GM18517 (cell line): ENCODE measurements around the gene PLB1.
"Not testable (repeated sequence)": the region's sequence is repeated elsewhere in the genome, so short reads cannot be mapped to it uniquely, and the experiment has no call there.

Experiments used
- ATAC-seq: cut with Tn5 transposase; IDR thresholded peaks from one replicate; pipeline ENCODE4 v1.9.1; 2021; ENCODE audit warnings: mild to moderate bottlenecking, moderate library complexity; ENCODE audit not compliant: unreplicated experiment

Gene PLB1

GRCh38 chr2:28663359-28663758 is 167.5 kb downstream of the PLB1 start:
- ATAC-seq: no peak

- no peak for ATAC-seq
Measured at GRCh38 chr2:28664120-28664842, 168.4 kb downstream of the PLB1 start.

DNA sequence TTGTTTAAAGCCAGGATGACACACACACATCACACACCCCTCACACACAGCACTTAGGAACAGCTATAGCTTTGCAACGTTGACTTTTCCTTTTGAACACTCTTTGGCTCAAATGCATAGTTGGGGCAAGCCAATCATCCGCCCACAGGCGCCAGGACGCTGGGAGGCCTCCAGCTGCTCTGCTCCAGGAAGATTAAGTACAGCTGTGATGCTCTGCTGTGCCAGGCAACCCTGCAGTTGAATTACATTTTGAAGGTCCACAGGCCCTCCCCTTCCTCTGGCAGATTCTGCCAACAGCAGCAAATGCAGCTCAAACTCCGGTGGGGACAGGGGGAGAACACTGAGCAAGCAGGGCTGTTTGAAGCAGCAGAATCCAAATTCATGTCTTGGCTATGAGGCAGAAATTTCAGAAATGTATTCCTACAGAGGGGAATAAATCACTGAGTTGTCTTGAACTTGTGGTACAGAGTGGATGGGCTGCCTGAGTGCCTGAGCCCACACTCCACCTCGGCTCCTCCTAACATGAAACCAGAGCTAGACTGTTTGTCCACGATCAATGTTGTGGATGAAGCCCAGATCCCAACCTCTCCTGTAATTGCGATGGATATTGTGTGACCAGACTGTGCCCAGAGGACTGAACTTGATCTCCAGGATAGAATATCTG is 169.3 kb downstream of the PLB1 start:
- ATAC-seq: no peak

- ATAC-seq: not testable (repeated sequence)
Measured at GRCh38 chr2:28665811-28666377, 170.0 kb downstream of the PLB1 start.

DNA sequence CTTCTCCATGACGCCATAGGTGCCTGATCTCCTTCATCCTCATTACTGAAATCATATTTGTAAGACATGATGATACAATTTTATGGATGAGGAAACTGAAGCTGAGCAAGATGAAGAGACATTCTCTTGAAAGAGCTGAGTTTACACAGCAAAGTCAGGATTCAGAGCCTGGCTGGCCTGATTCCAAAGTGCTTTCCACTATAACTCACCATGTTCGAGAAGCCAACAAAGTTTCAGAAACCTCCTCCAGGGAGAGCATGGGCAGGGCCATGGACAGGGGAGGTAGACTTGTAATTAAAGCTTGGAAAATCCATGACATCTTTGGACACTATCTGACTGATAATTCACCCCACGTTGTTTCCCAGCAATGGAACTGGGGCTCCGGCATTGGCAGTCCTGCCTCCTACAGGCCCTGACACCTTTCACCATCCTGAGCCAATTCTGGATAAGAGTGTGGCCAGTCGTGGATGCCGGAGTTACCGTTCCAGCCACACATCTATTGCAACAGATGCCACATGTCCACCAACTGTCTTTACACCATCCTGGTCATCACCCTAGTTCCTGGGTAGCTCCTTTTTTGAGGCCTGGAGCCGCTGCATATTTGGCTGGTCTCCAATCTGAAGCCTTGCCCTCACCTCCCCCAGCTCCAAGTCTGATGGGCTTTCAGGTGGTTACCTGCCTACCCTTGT is 170.8 kb downstream of the PLB1 start:
- ATAC-seq: no peak

DNA sequence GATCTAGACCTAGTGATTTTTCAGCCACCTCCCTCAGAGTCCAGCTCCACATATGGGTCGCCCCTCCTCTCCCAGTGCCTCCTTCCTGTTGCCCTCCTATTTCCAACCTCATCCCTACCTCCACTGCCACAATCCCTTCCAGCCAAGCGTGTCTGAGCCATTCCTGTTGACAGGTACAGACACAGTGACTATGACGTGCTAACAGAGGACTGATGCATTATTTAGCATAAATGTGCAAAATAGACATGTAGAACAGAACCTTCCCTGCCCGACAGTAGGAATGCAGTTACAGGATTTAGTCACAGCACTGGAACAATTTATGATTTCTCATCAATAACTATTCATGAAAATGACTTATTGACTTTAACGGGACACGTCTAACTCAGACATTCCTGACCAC is 171.4 kb downstream of the PLB1 start:
- ATAC-seq: no peak

- ATAC-seq: no peak
Measured at GRCh38 chr2:28668106-28668814, 172.4 kb downstream of the PLB1 start.

DNA sequence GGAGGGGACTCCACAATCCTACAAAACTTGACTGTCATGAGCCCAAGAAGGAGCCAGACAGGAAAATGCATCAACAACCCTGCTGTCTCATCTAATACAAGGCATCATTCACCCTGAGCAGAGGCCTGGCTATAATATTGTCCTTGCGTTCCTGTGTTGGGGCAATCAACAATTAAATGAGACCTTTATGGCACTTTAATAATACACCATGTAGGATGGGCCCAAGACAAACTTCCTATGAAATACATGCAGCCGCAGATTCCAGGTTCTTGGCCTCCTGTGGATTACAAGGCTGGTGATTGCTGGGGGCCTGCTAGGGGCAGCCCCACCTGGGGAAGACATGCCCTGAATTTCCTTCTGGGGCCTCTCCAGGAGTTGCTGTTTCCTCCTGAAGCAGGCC is 173.0 kb downstream of the PLB1 start:
- ATAC-seq: no peak

GRCh38 chr2:28670856-28671255 is 175.0 kb downstream of the PLB1 start:
- no peak for ATAC-seq

GRCh38 chr2:28673338-28673737 is 177.5 kb downstream of the PLB1 start:
- ATAC-seq: no peak

GRCh38 chr2:28674062-28674712 is 178.3 kb downstream of the PLB1 start:
- no peak for ATAC-seq

DNA sequence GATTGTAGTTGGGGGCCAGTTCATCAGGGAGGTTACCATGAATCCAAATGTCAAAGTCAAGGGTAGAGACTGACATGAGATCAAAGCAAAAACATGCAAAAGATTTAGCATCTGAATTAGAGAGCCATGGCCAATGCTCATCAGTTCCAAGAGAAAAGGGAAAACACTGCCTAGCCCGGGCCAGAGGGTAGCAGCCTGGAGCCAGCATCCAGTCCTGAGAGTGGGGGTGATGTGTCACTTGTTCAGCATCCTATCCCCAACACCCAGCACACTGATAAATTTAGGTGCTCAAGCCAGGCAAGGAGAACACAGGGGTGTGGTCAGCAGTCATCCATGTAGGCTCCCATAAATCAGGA is 178.8 kb downstream of the PLB1 start:
- no peak for ATAC-seq

DNA sequence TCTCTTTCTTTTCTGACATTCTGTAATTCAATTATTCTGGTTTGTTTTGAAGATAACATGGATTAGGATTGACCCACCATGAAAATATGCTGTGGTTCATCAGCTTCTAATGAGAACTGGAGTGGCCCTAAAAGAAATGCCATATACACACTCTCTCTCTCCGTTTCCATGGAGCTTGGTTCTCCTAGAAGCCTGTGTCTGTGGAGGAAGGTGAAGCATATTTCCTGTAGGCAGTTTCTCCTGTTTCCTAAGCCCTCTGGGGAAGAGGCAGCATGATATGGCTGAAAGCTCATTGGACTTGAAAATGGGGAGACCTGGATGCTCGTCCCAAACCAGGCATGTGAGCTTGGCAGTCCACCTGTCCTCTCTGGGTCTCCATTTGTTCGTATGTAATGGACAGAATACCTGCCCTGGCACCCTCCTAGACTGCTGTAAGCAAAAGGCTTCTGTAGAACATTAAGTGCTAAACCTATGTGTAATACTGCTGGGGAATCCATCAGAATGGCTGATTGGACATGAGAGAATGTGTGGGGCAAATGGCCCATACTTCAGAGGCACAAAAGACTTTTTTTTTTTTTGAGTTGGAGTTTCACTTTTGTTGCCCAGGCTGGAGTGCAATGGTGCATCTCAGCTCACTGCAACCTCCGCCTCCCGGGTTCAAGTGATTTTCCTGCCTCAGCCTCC is 180.4 kb downstream of the PLB1 start:
- no peak for ATAC-seq

GRCh38 chr2:28678175-28678855 is 182.5 kb downstream of the PLB1 start:
- ATAC-seq: no peak

GRCh38 chr2:28678944-28679343 is 183.1 kb downstream of the PLB1 start:
- ATAC-seq: no peak

GRCh38 chr2:28680657-28681056 is 184.8 kb downstream of the PLB1 start:
- ATAC-seq: no peak

GRCh38 chr2:28681158-28681571 is 185.3 kb downstream of the PLB1 start:
- ATAC-seq: peak; percentile 86

- ATAC-seq: no peak
Measured at GRCh38 chr2:28681606-28682005, 185.7 kb downstream of the PLB1 start.

DNA sequence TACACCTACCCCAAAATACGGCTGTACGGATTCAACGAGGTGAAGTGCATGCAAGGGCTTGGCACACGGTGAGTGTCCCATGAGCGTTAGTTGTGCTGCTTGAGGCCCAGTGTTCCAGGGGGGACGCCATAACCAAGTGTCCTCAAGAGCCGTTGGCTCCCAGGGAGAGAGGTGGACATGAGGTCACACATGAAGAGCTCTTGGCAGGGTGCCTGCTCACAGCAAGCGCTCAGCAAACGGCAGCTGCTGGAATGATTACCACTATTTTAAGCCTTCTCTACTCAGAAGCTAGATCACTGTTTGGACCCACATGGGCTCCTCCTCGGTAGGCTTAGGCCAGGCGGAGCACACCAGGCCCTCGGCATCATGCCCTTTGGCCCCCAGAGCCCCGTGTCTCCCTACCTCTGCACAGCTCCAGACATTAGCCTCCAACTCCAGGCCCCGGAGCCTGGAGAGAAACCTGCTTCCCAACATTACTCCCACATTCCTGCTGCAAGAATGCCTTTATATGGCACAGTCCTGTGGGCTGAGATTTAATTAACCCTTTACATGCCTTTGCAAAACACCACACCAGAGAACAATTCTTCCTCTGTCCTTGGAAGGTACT is 187.3 kb downstream of the PLB1 start:
- ATAC-seq: no peak
